GM21447 (cell line): ENCODE data around the gene SPCS1.
A peak's percentile ranks its signal among the peaks of the same experiment; 100 is the strongest.
"Not testable (repeated sequence)": the region's sequence is repeated elsewhere in the genome, so short reads cannot be mapped to it uniquely, and the experiment has no call there.

ENCODE experiments used
- ATAC-seq: cut with Tn5 transposase; IDR thresholded peaks from one replicate; pipeline ENCODE4 v1.9.1; 2021; ENCODE audit not compliant: unreplicated experiment

The SPCS1 gene

GRCh38 chr3:52705688-52706686 lies at the start of gene SPCS1, which contains the start of gene GLT8D1:
Gene SPCS1, plus strand, starts transcription at chr3:52706106. Its CDS starts 141 bp downstream, at chr3:52706247.
Gene GLT8D1, minus strand, starts transcription at chr3:52705791. Its CDS starts 5,331 bp downstream, at chr3:52700460.
- ATAC-seq = peak; percentile 69

DNA sequence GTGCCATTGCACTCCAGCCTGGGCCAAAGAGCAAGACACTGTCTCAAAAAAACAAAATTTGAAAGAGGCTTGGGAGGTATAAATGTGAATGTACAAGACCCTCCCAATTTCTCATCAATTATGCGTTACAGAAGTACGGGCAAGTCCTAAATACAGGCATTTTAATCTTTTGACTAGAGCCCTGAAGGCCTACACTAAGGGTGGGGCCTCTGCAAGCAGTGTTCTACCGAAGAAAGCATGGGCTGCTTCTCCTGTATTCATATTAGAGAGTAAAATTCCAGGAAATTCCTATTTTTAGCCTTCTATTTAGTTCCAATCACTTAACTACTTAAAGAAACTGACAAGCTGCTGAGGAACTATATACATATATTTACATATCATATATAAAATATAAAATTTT lies 45.9 kb upstream of the SPCS1 start:
- no peak for ATAC-seq

- ATAC-seq = no peak
Observed at GRCh38 chr3:52663098-52663497, 42.8 kb upstream of the SPCS1 start.

GRCh38 chr3:52670621-52671521 lies 35.0 kb upstream of the SPCS1 start:
- ATAC-seq = peak; percentile 83

GRCh38 chr3:52671676-52672075 lies 34.2 kb upstream of the SPCS1 start:
- ATAC-seq = no peak

- not testable (repeated sequence) for ATAC-seq
Observed at GRCh38 chr3:52676201-52676600, 29.7 kb upstream of the SPCS1 start.

GRCh38 chr3:52678265-52679198 lies 27.4 kb upstream of the SPCS1 start:
- no peak for ATAC-seq

- ATAC-seq = no peak
Observed at GRCh38 chr3:52679199-52679538, 26.7 kb upstream of the SPCS1 start.

- ATAC-seq = no peak
Observed at GRCh38 chr3:52679811-52680210, 26.1 kb upstream of the SPCS1 start.

GRCh38 chr3:52681596-52681995 lies 24.3 kb upstream of the SPCS1 start:
- no peak for ATAC-seq

DNA sequence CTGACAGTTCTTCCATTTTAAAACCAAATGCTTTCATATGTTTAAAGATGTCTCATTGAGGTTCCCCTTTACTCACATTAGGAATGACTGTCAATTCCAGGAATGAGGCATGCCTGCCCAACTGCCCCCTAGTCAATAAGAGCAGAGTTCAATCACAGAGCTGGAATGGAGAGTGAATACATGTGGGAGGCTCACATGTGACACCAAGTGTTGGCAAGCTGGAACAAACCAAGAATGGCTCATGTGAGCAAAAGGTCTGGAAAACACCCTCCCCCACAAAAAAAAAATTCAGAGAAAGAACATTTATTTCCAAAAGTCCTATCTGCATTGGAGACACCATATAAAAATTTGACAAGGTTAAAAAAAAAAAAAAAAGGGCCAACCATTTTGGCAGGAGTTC lies 23.9 kb upstream of the SPCS1 start:
- ATAC-seq = no peak

- no peak for ATAC-seq
Observed at GRCh38 chr3:52683611-52684010, 22.3 kb upstream of the SPCS1 start.

DNA sequence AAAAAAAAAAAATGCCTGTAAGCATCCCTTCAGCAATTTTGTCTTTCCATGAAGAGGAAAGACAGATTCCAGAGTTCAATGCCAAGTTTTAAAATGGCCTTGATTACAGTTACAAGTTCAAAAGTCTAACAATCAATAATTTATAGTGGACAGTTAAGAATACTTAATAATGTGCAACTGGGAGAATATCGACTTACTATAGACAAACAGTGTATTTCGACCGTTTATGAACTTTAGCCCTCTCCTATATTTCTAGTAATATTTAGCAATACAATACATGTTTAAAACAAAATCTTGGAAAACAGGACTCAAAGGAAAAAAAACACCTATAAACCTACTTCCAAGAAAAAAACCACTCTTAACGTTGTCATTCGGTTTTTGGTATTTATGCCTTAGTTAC lies 21.7 kb upstream of the SPCS1 start:
- no peak for ATAC-seq

DNA sequence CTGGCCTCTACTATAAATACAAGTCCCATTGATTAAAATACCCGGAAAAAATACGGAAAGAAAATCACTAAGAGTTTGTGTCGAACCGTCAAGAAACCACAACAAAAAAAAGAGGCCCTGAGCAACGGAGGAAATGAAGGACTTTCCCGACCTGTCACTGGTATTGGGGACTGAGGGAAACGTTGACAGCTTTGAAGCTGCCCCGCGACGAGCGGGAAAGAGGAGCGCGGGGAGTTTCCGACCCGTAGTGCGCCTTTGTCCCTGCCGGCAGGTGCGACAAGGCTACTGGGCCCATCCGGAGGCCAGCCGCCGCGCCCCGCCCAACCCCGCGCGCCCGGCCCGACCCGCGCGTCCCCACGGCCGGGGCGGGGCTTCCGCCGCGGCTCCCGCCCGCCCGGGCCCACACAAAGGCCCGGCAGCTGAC lies 20.6 kb upstream of the SPCS1 start:
- ATAC-seq = peak; percentile 60

- peak; percentile 60 for ATAC-seq
Observed at GRCh38 chr3:52685709-52686691, 19.9 kb upstream of the SPCS1 start, which contains the start of the genes GNL3 and PBRM1. Gene GNL3, plus strand, starts transcription at chr3:52686032. Its CDS starts 61 bp downstream, at chr3:52686093. Gene PBRM1, minus strand, starts transcription at chr3:52685913.

DNA sequence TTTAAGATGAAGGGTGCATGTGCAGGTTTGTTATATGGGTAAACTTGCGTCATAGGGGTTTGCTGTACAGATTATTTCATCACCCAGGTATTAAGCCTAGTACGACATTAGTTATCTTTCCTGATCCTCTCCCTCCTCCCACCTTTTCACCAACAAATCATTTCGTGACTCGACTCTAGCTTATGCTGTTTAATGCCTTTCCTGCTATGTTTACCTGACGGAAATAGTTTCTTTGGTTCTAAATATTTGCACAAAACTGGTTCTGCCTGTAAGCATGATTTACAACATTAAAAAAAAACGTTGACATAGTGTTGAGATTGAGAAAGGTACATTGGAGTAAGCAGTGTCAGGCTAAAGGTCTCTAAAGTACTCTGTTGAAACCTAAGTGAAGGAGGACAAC lies 17.6 kb upstream of the SPCS1 start:
- ATAC-seq = no peak

- no peak for ATAC-seq
Observed at GRCh38 chr3:52689151-52689550, 16.8 kb upstream of the SPCS1 start.

DNA sequence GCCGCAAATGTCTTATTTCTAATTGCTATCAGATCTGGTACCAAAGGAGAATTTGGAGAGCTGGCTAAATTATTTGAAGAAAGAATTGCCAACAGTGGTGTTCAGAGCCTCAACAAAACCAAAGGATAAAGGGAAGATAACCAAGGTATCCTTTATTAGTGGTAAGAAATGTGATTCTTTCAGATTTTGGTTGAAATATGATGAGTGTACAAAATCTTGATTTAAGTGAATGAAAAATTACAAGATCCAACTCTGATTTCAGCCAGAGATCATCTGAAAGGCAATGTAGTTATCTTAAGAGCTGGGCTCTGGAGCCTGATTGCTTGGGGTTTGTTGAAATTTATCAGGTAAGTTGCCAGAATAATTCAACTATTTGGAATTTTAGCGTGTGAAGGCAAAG lies 15.3 kb upstream of the SPCS1 start:
- no peak for ATAC-seq

GRCh38 chr3:52693071-52693470 lies 12.8 kb upstream of the SPCS1 start:
- no peak for ATAC-seq
